Activated CD8-positive, alpha-beta memory T cell treated with anti-CD3 and anti-CD28 coated beads for 4 hours (primary cell): ENCODE data around the gene C5AR1.
"Not testable (repeated sequence)": the region's sequence is repeated elsewhere in the genome, so short reads cannot be mapped to it uniquely, and the experiment has no call there.

ENCODE experiments used
- DNase-seq, 2 donors: peaks; one replicate each; pipeline ENCODE4 v3.0.0-alpha.2; 2020; ENCODE audit warnings: low read depth in 2 of 2

Gene C5AR1

GRCh38 chr19:47284324-47284899 is 25.2 kb upstream of the C5AR1 start:
- DNase-seq, result no peak

- peak; percentile 59 to 61 for DNase-seq
Observed at GRCh38 chr19:47296036-47296435, 13.6 kb upstream of the C5AR1 start.

GRCh38 chr19:47300867-47301266 is 8.8 kb upstream of the C5AR1 start:
- DNase-seq, result not testable (repeated sequence)

GRCh38 chr19:47302249-47302648 is 7.4 kb upstream of the C5AR1 start:
- DNase-seq, result no peak

- no peak for DNase-seq
Observed at GRCh38 chr19:47303966-47304365, 5.7 kb upstream of the C5AR1 start.

- DNase-seq, result peak; percentile 17 to 18
Observed at GRCh38 chr19:47305309-47305751, 4.3 kb upstream of the C5AR1 start.

- DNase-seq, result no peak
Observed at GRCh38 chr19:47306303-47306702, 3.4 kb upstream of the C5AR1 start.

GRCh38 chr19:47309038-47309437 is 623 bp upstream of the C5AR1 start:
- no peak for DNase-seq

GRCh38 chr19:47310323-47310722 is 662 bp downstream of the C5AR1 start:
- DNase-seq, result no peak

GRCh38 chr19:47310819-47311218 is 1.2 kb downstream of the C5AR1 start:
- DNase-seq, result no peak

- DNase-seq, result no peak
Observed at GRCh38 chr19:47312366-47313006, 2.8 kb downstream of the C5AR1 start.

GRCh38 chr19:47313754-47314295 is 4.2 kb downstream of the C5AR1 start:
- no peak for DNase-seq

GRCh38 chr19:47315125-47315821 is 5.6 kb downstream of the C5AR1 start:
- no peak for DNase-seq

- DNase-seq, result no peak
Observed at GRCh38 chr19:47316513-47316912, 6.9 kb downstream of the C5AR1 start.

- DNase-seq, result no peak
Observed at GRCh38 chr19:47319923-47320871, 10.5 kb downstream of the C5AR1 start.

GRCh38 chr19:47321630-47322029 is 12.0 kb downstream of the C5AR1 start:
- DNase-seq, result no peak

- no peak for DNase-seq
Observed at GRCh38 chr19:47322058-47322457, 12.4 kb downstream of the C5AR1 start.

GRCh38 chr19:47323409-47323808 is 13.7 kb downstream of the C5AR1 start:
- DNase-seq, result no peak

- no peak for DNase-seq
Observed at GRCh38 chr19:47323872-47324271, 14.2 kb downstream of the C5AR1 start.

- no peak for DNase-seq
Observed at GRCh38 chr19:47324502-47324901, 14.8 kb downstream of the C5AR1 start.

GRCh38 chr19:47330466-47330869 is 20.8 kb downstream of the C5AR1 start:
- no peak for DNase-seq

GRCh38 chr19:47331490-47331889 is 21.8 kb downstream of the C5AR1 start:
- no peak for DNase-seq
